HepG2 (cell line): Measurements from ENCODE around the gene ALDH1L2. TPM values are rescaled to one million over a fixed set of nuclear protein-coding genes. Genes with fewer than 3 reads are reported as not detected.

Experiments
- ARID5B ChIP-seq: IDR thresholded peaks from 2 replicates; pipeline ENCODE4 v1.4.0; 2020; ENCODE audit warnings: mild to moderate bottlenecking, missing genetic modification reagents
- ELF3 ChIP-seq: IDR thresholded peaks from 2 replicates; pipeline ENCODE4 v1.6.1; 2016; ENCODE audit warnings: missing genetic modification reagents, missing compliant biosample characterization
- GLI4 ChIP-seq: sonication (generic); formaldehyde crosslinking; IDR thresholded peaks from 2 replicates; pipeline ENCODE4 v1.5.1; 2020; ENCODE audit warnings: missing genetic modification reagents, mild to moderate bottlenecking, moderate library complexity, borderline replicate concordance
- GTF2F1 ChIP-seq: fragments of 150-350 bp; IDR thresholded peaks from 2 replicates; pipeline ENCODE4 v1.6.1; 2014; ENCODE audit warnings: low read length
- HIC2 ChIP-seq: sonication (generic); formaldehyde crosslinking; IDR thresholded peaks from 2 replicates; pipeline ENCODE4 v1.9.0; 2022; ENCODE audit warnings: low read depth, missing genetic modification reagents
- HNRNPLL ChIP-seq: fragments of 200-400 bp; formaldehyde crosslinking; IDR thresholded peaks from 2 replicates; pipeline ENCODE4 v1.6.1; 2017; ENCODE audit warnings: mild to moderate bottlenecking, low read depth, low read length; ENCODE audit not compliant: poor library complexity, severe bottlenecking
- KAT8 ChIP-seq: IDR thresholded peaks from 2 replicates; pipeline ENCODE4 v1.6.1; 2016; ENCODE audit warnings: missing genetic modification reagents, missing compliant biosample characterization
- KLF6 ChIP-seq: IDR thresholded peaks from 2 replicates; pipeline ENCODE4 v1.8.0; 2016; ENCODE audit warnings: missing biosample characterization, missing genetic modification reagents
- KMT2B ChIP-seq: IDR thresholded peaks from 2 replicates; pipeline ENCODE4 v1.6.1; 2016; ENCODE audit warnings: missing genetic modification reagents, missing compliant biosample characterization
- MYC ChIP-seq: sonication (generic); formaldehyde crosslinking; IDR thresholded peaks from 2 replicates; pipeline ENCODE4 v1.9.0; 2021; ENCODE audit warnings: missing genetic modification reagents, borderline replicate concordance
- PPARG ChIP-seq: conservative IDR thresholded peaks from 2 replicates; pipeline ENCODE4 v1.6.1; 2016; ENCODE audit warnings: missing biosample characterization, missing genetic modification reagents
- TP53 ChIP-seq: sonication (generic); formaldehyde crosslinking; conservative IDR thresholded peaks from 2 replicates; pipeline ENCODE4 v1.4.0; 2020; ENCODE audit warnings: missing genetic modification reagents
- ZBTB10 ChIP-seq: sonication (generic); formaldehyde crosslinking; IDR thresholded peaks from 2 replicates; pipeline ENCODE4 v1.4.0; 2020; ENCODE audit warnings: missing genetic modification reagents, borderline replicate concordance
- ZBTB26 ChIP-seq: IDR thresholded peaks from 2 replicates; pipeline ENCODE4 v1.6.1; 2016; ENCODE audit warnings: missing compliant biosample characterization, missing genetic modification reagents, borderline replicate concordance
- ZNF224 ChIP-seq: sonication (generic); formaldehyde crosslinking; IDR thresholded peaks from 2 replicates; pipeline ENCODE4 v1.5.0; 2020; ENCODE audit warnings: mild to moderate bottlenecking, missing genetic modification reagents
- ZNF589 ChIP-seq: sonication (generic); formaldehyde crosslinking; conservative IDR thresholded peaks from 2 replicates; pipeline ENCODE4 v1.8.0; 2022; ENCODE audit warnings: mild to moderate bottlenecking, moderate library complexity, missing genetic modification reagents
- ZNF780A ChIP-seq: sonication (generic); formaldehyde crosslinking; IDR thresholded peaks from 2 replicates; pipeline ENCODE4 v1.8.0; 2022; ENCODE audit warnings: mild to moderate bottlenecking, missing genetic modification reagents, moderate library complexity
- polyA plus RNA-seq, 8 experiments: library from polyadenylated mRNA; depleted of rRNA in 3 of 8; stranded (reverse) in 7 of 8; unstranded in 1 of 8; fragments of >200 nt; fragmentation: Illumina TruSeq in 4 of 8; extraction: Trizol in 4 of 8; gene quantifications; 2 replicates each; pipeline versions ENCODE4 v1.2.1 to v1.2.3, GENCODE V29; 2011 to 2016; ENCODE audit warnings: low read depth in 4 of 8, missing spikeins in 1 of 8, mixed read lengths in 1 of 8; ENCODE audit not compliant: insufficient read depth in 1 of 8
- total RNA-seq, 5 experiments: library from RNA; depleted of rRNA; stranded (reverse); fragments of >200 nt; fragmentation: Illumina TruSeq; extraction: Trizol; gene quantifications; 2 replicates each; pipeline ENCODE4 v1.2.3, GENCODE V29; 2016; ENCODE audit warnings: low read depth in 1 of 5

ALDH1L2 gene
- total and polyA plus RNA-seq, 2 of the 13 experiments (the other 11 are each of a cell fraction or from before 2014, with no cell fraction given) = 0.40 to 4.6 TPM

GRCh38 chr12:104986022-104986941 is 98.0 kb downstream of the ALDH1L2 start, which contains the start of gene NOPCHAP1 (continued):
- TF ChIP-seq HIC2 (CRISPR knock-in tag) = no peak
- TF ChIP-seq KAT8 (CRISPR knock-in tag) = peak; percentile 53
- no peak for TF ChIP-seq ZNF589 (CRISPR knock-in tag)
- peak; percentile 61 for TF ChIP-seq ELF3 (CRISPR knock-in tag)
- peak; percentile 62; the same call in 1 of the 2 replicates for TF ChIP-seq ZBTB26
- TF ChIP-seq ARID5B (CRISPR knock-in tag) = peak; percentile 26; the same call in 1 of the 2 replicates
- TF ChIP-seq PPARG (CRISPR knock-in tag) = 0 out of 2 replicates have a peak, but pooled peaks have one; percentile 30
- TF ChIP-seq GTF2F1 = no peak
- TF ChIP-seq ZNF224 (CRISPR knock-in tag) = no peak
- TF ChIP-seq KLF6 (CRISPR knock-in tag) = peak; percentile 70
- TF ChIP-seq ZNF780A (CRISPR knock-in tag) = no peak
- TF ChIP-seq HNRNPLL = peak; percentile 91
- 0 out of 2 replicates have a peak, but pooled peaks have one; percentile 59 for TF ChIP-seq GLI4 (CRISPR knock-in tag)
- 0 out of 2 replicates have a peak, but pooled peaks have one; percentile 49 for TF ChIP-seq TP53 (CRISPR knock-in tag)
- no peak for TF ChIP-seq ZBTB10 (CRISPR knock-in tag)
- TF ChIP-seq MYC (CRISPR knock-in tag) = peak; percentile 79; the same call in 1 of the 2 replicates
- TF ChIP-seq KMT2B (CRISPR knock-in tag) = peak; percentile 72; the same call in 1 of the 2 replicates
